ENCODE measurements around the gene LRRC45. TPM values are rescaled to one million over a fixed set of nuclear protein-coding genes. Genes with fewer than 3 reads are reported as not detected.

LRRC45 gene
- total RNA-seq, 1 donor from 2014 or later: 39.4 TPM

DNA sequence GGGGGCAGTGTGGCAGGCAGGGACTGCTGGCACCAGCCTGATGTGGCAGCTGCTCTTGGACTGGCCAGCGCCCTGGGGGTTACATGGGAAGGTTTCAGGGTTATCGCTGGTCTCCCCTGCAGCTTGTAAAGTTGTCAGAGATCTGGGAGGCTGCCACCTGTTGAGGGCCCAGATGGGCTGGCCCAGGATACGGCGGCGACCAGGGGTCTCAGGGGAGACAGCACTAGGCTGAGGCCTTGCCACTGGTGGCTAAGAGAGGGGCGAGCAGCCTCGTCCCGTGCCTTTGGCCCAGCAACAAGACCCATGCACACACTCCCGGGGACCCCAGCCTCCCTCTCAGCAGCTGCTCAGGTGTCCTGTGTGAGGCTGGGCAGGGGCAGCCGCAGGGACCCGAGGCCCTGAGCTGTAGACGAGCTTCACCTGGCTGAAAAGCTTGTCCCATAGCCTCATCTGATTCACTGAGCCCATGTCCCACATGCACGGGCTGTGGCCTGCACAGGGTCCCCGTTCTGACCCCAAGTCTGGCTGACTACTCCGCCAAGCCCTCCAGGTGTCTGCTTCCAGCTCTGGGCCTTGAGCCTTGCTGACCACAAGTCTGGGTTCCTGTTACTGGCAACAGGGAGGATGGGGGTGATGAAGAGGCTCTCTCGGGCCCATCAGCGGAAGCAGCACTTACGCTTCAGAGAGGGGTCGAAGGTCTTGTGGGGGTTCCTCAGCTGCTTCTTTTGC, 36.3 kb downstream of the LRRC45 start:
- Mint-ChIP-seq H3K4me1 (ENCODE audit: low read depth) (no peaks in the 10 kb centered on the region), H3K27me3 (no peaks in the 10 kb centered on the region), H3K9me3 (ENCODE audit: low read depth) (no peaks in the 10 kb centered on the region), H3K36me3 (ENCODE audit: insufficient read depth) (peaks cover 2% of the 10 kb centered on the region), H3K4me3 (ENCODE audit: low read depth) (no peak overlapping the region), H3K27ac (no peak overlapping the region)
- TF ChIP-seq, protein P1, sequence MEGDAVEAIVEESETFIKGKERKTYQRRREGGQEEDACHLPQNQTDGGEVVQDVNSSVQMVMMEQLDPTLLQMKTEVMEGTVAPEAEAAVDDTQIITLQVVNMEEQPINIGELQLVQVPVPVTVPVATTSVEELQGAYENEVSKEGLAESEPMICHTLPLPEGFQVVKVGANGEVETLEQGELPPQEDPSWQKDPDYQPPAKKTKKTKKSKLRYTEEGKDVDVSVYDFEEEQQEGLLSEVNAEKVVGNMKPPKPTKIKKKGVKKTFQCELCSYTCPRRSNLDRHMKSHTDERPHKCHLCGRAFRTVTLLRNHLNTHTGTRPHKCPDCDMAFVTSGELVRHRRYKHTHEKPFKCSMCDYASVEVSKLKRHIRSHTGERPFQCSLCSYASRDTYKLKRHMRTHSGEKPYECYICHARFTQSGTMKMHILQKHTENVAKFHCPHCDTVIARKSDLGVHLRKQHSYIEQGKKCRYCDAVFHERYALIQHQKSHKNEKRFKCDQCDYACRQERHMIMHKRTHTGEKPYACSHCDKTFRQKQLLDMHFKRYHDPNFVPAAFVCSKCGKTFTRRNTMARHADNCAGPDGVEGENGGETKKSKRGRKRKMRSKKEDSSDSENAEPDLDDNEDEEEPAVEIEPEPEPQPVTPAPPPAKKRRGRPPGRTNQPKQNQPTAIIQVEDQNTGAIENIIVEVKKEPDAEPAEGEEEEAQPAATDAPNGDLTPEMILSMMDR (IDR thresholded peaks at IDR 0.05; ENCODE audit: unreplicated experiment): no peak
- DNase-seq (ENCODE audit: low spot score, unreplicated experiment): no peak

DNA sequence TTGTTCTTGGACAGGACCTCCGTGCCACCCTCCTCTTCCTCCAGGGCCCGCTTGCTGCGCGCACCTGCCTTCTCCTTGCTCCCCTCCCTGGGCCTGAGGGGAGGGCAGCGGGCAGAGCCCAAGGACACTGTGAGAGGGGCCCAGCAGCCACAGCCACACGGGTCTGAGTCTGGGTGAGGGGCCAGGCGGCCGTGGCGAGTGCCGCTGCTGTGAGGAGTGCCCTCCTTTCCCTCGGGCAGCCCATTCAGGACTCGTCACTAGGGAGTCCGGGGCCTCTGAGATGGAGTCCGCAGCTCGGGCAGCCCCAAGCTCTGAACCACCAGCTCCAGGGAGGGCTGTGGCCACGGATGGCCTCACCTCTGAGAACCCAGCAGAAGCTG, 36.9 kb downstream of the LRRC45 start:
- Mint-ChIP-seq H3K9me3 (ENCODE audit: low read depth) (no peaks in the 10 kb centered on the region), H3K36me3 (ENCODE audit: insufficient read depth) (peaks cover 2% of the 10 kb centered on the region), H3K4me1 (ENCODE audit: low read depth) (no peaks in the 10 kb centered on the region), H3K27me3 (no peaks in the 10 kb centered on the region), H3K27ac (no peak overlapping the region), H3K4me3 (ENCODE audit: low read depth) (no peak overlapping the region)
- DNase-seq (ENCODE audit: low spot score, unreplicated experiment): no peak
- TF ChIP-seq, protein P1 (IDR thresholded peaks at IDR 0.05; ENCODE audit: unreplicated experiment): no peak

DNA sequence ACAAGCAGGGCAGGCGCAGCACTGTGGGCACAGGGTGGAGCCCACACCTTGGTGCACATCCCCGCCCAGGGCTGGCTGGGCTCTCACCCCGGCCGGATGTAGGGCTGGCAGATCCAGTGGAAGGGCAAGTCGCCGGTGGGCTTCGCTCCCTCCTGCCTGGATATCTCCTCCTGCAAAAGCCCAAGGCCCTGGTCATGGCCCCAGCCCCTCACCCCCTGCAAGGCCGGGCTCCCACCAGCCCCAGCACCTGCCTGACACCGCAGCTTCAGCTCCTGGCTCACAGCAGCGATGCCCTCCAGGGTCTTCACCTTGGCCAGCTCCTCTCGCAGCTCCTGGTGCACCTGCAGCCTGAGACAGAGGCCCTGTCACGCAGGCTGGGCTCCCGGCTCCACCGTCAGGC, 37.5 kb downstream of the LRRC45 start:
- Mint-ChIP-seq H3K4me3 (ENCODE audit: low read depth) (no peak overlapping the region), H3K27me3 (no peaks in the 10 kb centered on the region), H3K27ac (no peak overlapping the region), H3K9me3 (ENCODE audit: low read depth) (no peaks in the 10 kb centered on the region), H3K36me3 (ENCODE audit: insufficient read depth) (peaks cover 2% of the 10 kb centered on the region), H3K4me1 (ENCODE audit: low read depth) (no peaks in the 10 kb centered on the region)
- TF ChIP-seq, protein P1 (IDR thresholded peaks at IDR 0.05; ENCODE audit: unreplicated experiment): no peak
- DNase-seq (ENCODE audit: low spot score, unreplicated experiment): no peak

DNA sequence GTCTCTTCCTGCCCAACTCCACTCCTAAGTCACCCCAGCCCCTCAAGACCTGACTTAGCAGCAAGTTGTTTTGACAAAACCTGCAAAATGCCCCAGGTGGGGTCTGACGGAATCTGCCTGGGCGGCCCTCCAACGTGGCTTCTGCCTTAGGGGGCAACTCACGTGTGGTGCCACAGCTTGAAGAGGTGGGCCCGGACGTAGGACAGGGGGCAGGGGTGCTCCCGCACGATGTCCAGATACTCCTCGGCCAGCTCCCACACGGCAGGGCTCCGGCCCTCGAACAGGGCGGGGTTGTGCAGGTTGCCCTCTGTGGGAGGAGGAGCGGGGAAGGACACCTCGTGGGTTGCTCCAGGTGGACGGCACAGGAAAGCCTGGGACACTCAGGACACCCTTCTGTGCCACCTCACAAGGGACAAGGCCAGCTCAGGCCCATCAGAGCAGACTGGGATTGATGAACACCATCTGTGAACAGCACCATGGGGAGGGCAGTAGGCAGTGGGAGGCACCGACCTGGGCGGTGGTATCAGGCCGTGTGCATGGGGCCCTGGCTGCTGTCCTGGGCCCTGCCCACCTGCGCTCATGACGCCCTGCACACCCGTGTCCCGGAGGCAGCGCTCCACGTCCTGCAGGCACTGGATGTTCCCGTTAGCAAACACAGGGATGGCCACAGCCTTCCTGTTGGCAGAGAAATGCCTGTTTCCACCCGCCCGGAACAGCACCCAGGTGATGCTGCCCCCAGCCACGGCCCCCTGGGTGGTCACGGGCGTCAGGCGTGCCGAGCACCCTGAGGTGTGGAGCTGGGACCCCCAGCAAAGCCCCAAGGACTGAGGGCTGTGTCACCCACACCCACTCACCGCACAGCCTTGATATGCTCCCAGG, 38.2 kb downstream of the LRRC45 start:
- Mint-ChIP-seq H3K4me1 (ENCODE audit: low read depth) (peaks cover 1% of the 10 kb centered on the region), H3K9me3 (ENCODE audit: low read depth) (no peaks in the 10 kb centered on the region), H3K36me3 (ENCODE audit: insufficient read depth) (peaks cover 2% of the 10 kb centered on the region), H3K27me3 (no peaks in the 10 kb centered on the region), H3K4me3 (ENCODE audit: low read depth) (no peak overlapping the region), H3K27ac (no peak overlapping the region)
- TF ChIP-seq, protein P1 (IDR thresholded peaks at IDR 0.05; ENCODE audit: unreplicated experiment): no peak
- DNase-seq (ENCODE audit: low spot score, unreplicated experiment): no peak

DNA sequence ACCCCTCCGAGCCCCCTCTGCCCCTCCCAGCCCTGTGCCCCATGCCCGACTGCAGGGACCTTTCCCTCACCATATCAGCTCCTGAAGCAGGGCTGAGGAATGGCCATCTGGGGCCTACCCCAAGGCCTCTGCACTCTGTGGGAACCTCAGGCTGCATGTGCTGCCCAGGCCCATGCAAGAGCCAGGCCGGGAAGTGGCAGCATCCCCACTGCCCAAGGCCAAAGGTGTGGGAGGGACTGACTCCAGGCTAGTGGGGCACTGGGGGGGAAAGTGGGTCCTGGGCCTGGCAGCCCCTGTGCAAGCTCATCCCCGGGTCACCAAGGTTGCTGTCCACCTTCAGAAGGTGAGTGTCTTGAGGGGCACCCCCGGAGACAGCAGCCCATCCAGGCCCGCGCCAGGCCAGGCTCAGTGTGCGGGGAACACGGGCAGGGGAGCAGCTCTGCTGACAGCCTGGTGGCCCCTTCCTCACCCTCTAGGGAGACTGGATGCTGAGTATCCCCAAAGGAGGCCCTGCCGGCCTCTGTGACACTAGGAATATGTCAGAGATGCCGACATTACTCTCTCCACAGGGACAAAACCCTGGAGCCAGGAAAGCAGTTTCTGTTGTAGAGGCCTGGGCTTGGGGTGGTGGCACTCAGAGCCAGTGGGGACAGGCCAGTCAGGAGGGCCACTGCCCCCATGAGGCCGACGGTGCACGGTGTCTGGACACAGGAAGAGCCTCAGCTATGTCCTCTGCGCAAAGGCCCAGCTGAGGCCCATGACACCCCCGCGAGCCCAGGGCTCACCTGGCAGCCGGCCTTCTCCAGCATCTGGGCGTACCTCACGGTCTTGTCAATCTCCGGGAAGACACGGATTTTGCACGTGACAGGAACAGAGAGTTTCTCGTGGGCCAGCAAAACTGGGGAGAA, 39.2 kb downstream of the LRRC45 start:
- H3K36me3 Mint-ChIP-seq (ENCODE audit: insufficient read depth): peaks cover 2% of the 10 kb centered on the region
- no peaks in the 10 kb centered on the region for H3K9me3 Mint-ChIP-seq (ENCODE audit: low read depth)
- DNase-seq (ENCODE audit: low spot score, unreplicated experiment): no peak
- TF ChIP-seq, protein P1 (IDR thresholded peaks at IDR 0.05; ENCODE audit: unreplicated experiment): no peak
- no peak overlapping the region for H3K27ac Mint-ChIP-seq
- H3K4me3 Mint-ChIP-seq (ENCODE audit: low read depth): no peak overlapping the region
- no peaks in the 10 kb centered on the region for H3K27me3 Mint-ChIP-seq
- peaks cover 1% of the 10 kb centered on the region for H3K4me1 Mint-ChIP-seq (ENCODE audit: low read depth)
